ENCODE results near the gene NR3C2. TPM values are rescaled to one million over a fixed set of nuclear protein-coding genes. Genes with fewer than 3 reads are reported as not detected.

NR3C2 gene
- total RNA-seq, 1 donor from 2014 or later, result 2.5 TPM

DNA sequence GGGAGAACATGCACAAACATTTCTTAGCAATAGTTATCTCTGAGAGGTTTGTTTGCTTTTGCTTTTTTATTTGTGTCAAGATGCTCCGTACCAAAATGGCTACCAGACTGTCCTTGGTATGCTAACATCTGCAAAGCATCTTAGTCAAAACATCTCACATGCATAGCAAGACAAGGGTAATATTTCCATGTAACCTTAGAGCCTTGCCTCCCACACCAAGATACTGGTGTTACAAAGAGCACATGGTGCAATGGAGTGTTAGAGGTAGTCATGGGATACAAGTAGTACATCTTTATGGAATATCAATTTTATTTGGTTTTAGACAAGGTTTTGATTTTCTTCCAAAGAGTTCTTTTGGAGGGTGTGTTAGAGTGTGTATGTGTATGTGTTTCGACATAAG is 109.7 kb downstream of the NR3C2 start:
- H2AFZ ChIP-seq (ENCODE audit: low read depth, low read length), result no peak overlapping the region
- H3K9ac ChIP-seq (ENCODE audit: low read length), result no peak overlapping the region
- no peak overlapping the region for H3K27ac ChIP-seq (ENCODE audit: low read depth, low read length)
- no peaks in the 10 kb centered on the region for H3K27me3 Mint-ChIP-seq (ENCODE audit: low read depth, unreplicated experiment)
- no peaks in the 10 kb centered on the region for H3K4me1 Mint-ChIP-seq (ENCODE audit: low read depth, unreplicated experiment)
- no peak overlapping the region for H3K27ac Mint-ChIP-seq (ENCODE audit: unreplicated experiment)
- H3K36me3 Mint-ChIP-seq (ENCODE audit: low read depth, unreplicated experiment), result no peaks in the 10 kb centered on the region
- no peaks in the 10 kb centered on the region for H3K4me1 ChIP-seq (ENCODE audit: insufficient read depth, low read length)
- TF ChIP-seq, protein P1, sequence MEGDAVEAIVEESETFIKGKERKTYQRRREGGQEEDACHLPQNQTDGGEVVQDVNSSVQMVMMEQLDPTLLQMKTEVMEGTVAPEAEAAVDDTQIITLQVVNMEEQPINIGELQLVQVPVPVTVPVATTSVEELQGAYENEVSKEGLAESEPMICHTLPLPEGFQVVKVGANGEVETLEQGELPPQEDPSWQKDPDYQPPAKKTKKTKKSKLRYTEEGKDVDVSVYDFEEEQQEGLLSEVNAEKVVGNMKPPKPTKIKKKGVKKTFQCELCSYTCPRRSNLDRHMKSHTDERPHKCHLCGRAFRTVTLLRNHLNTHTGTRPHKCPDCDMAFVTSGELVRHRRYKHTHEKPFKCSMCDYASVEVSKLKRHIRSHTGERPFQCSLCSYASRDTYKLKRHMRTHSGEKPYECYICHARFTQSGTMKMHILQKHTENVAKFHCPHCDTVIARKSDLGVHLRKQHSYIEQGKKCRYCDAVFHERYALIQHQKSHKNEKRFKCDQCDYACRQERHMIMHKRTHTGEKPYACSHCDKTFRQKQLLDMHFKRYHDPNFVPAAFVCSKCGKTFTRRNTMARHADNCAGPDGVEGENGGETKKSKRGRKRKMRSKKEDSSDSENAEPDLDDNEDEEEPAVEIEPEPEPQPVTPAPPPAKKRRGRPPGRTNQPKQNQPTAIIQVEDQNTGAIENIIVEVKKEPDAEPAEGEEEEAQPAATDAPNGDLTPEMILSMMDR (IDR thresholded peaks at IDR 0.05; ENCODE audit: insufficient read depth, low read depth, low read length), result no peak
- TF ChIP-seq EZH2 (IDR thresholded peaks at IDR 0.05; ENCODE audit: insufficient read depth, low read length), result no peak
- no peaks in the 10 kb centered on the region for H3K36me3 ChIP-seq (ENCODE audit: insufficient read depth, low read length)
- DNase-seq (ENCODE audit: low read depth) (no peak), FAIRE-seq (no peak)
- H3K9me3 Mint-ChIP-seq (ENCODE audit: unreplicated experiment), result no peaks in the 10 kb centered on the region
- H3K4me3 ChIP-seq (ENCODE audit: insufficient read depth, low read depth, low read length), result no peak overlapping the region
- H3K4me3 Mint-ChIP-seq (ENCODE audit: unreplicated experiment), result no peak overlapping the region
- no peaks in the 10 kb centered on the region for H3K27me3 ChIP-seq (ENCODE audit: insufficient read depth, low read length)
- no peaks in the 10 kb centered on the region for H3K9me3 ChIP-seq (ENCODE audit: insufficient read depth, low read depth, low read length)
- H3K4me2 ChIP-seq (ENCODE audit: low read length), result no peak overlapping the region
- H3K79me2 ChIP-seq (ENCODE audit: insufficient read depth, low read length), result no peaks in the 10 kb centered on the region
- H4K20me1 ChIP-seq (ENCODE audit: insufficient read depth, low read length), result no peaks in the 10 kb centered on the region

DNA sequence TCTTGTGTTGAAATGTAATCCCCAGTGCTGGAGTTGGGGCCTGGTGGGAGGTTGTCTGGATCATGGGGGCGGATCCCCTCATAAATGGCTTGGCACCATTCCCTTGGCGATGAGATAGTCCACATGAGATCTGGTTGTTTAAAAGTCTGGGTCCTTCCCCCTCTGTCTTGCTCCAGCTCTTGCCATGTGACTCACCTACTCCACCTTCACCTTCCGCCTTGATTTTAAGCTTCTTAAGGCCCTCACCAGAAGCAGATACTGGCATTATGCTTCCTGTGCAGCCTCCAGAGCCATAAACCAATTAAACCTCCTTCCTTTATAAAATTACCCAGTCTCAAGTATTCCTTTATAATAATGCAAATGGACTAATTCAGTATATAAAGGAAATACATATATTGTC is 111.5 kb downstream of the NR3C2 start:
- Mint-ChIP-seq H3K4me1 (ENCODE audit: low read depth, unreplicated experiment) (no peaks in the 10 kb centered on the region), H3K27ac (ENCODE audit: unreplicated experiment) (no peak overlapping the region)
- no peak for DNase-seq (ENCODE audit: low read depth)

DNA sequence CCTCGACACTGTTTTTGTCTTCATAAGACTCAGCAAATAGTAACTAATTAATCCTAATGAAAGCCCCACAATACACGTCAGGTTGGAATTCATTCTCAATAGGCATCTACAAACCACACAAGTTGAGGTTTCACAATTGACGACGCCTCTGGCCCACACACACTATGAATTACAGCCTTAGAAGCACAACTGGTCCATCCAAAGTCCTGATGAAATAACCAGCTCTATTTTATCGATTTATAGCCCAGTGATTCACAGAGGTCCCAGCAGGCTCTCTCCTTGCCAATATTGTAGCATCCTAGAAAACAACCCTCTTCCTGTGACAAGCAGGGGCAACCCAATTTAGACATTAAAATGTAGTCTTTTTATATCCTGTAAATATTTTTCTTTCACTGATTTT is 112.1 kb downstream of the NR3C2 start:
- H4K20me1 ChIP-seq (ENCODE audit: insufficient read depth, low read length), result no peaks in the 10 kb centered on the region
- Mint-ChIP-seq H3K4me3 (ENCODE audit: unreplicated experiment) (no peak overlapping the region), H3K27ac (ENCODE audit: unreplicated experiment) (no peak overlapping the region), H3K27me3 (ENCODE audit: low read depth, unreplicated experiment) (no peaks in the 10 kb centered on the region), H3K4me1 (ENCODE audit: low read depth, unreplicated experiment) (no peaks in the 10 kb centered on the region), H3K36me3 (ENCODE audit: low read depth, unreplicated experiment) (no peaks in the 10 kb centered on the region), H3K9me3 (ENCODE audit: unreplicated experiment) (no peaks in the 10 kb centered on the region)
- no peaks in the 10 kb centered on the region for H3K9me3 ChIP-seq (ENCODE audit: insufficient read depth, low read depth, low read length)
- no peak overlapping the region for H3K4me3 ChIP-seq (ENCODE audit: insufficient read depth, low read depth, low read length)
- no peak overlapping the region for H3K27ac ChIP-seq (ENCODE audit: low read depth, low read length)
- H3K36me3 ChIP-seq (ENCODE audit: insufficient read depth, low read length), result no peaks in the 10 kb centered on the region
- no peak overlapping the region for H3K9ac ChIP-seq (ENCODE audit: low read length)
- no peaks in the 10 kb centered on the region for H3K27me3 ChIP-seq (ENCODE audit: insufficient read depth, low read length)
- H3K4me2 ChIP-seq (ENCODE audit: low read length), result no peak overlapping the region
- TF ChIP-seq, protein P1 (IDR thresholded peaks at IDR 0.05; ENCODE audit: insufficient read depth, low read depth, low read length), result no peak
- no peak for TF ChIP-seq EZH2 (IDR thresholded peaks at IDR 0.05; ENCODE audit: insufficient read depth, low read length)
- H3K79me2 ChIP-seq (ENCODE audit: insufficient read depth, low read length), result no peaks in the 10 kb centered on the region
- no peaks in the 10 kb centered on the region for H3K4me1 ChIP-seq (ENCODE audit: insufficient read depth, low read length)
- DNase-seq (ENCODE audit: low read depth) (no peak), FAIRE-seq (no peak)
- H2AFZ ChIP-seq (ENCODE audit: low read depth, low read length), result no peak overlapping the region

More for the DNA sequence above, 111.5 kb downstream of the NR3C2 start:
- H3K4me2 ChIP-seq (ENCODE audit: low read length), result no peak overlapping the region
- TF ChIP-seq EZH2 (IDR thresholded peaks at IDR 0.05; ENCODE audit: insufficient read depth, low read length), result no peak
- TF ChIP-seq, protein P1 (IDR thresholded peaks at IDR 0.05; ENCODE audit: insufficient read depth, low read depth, low read length), result no peak
- no peak for FAIRE-seq
- Mint-ChIP-seq H3K36me3 (ENCODE audit: low read depth, unreplicated experiment) (no peaks in the 10 kb centered on the region), H3K4me3 (ENCODE audit: unreplicated experiment) (no peak overlapping the region), H3K9me3 (ENCODE audit: unreplicated experiment) (no peaks in the 10 kb centered on the region), H3K27me3 (ENCODE audit: low read depth, unreplicated experiment) (no peaks in the 10 kb centered on the region)
- H3K79me2 ChIP-seq (ENCODE audit: insufficient read depth, low read length), result no peaks in the 10 kb centered on the region
- no peaks in the 10 kb centered on the region for H3K4me1 ChIP-seq (ENCODE audit: insufficient read depth, low read length)
- no peak overlapping the region for H3K9ac ChIP-seq (ENCODE audit: low read length)
- no peak overlapping the region for H2AFZ ChIP-seq (ENCODE audit: low read depth, low read length)
- no peak overlapping the region for H3K27ac ChIP-seq (ENCODE audit: low read depth, low read length)
- H3K9me3 ChIP-seq (ENCODE audit: insufficient read depth, low read depth, low read length), result no peaks in the 10 kb centered on the region
- no peaks in the 10 kb centered on the region for H3K27me3 ChIP-seq (ENCODE audit: insufficient read depth, low read length)
- H3K36me3 ChIP-seq (ENCODE audit: insufficient read depth, low read length), result no peaks in the 10 kb centered on the region
- no peaks in the 10 kb centered on the region for H4K20me1 ChIP-seq (ENCODE audit: insufficient read depth, low read length)
- no peak overlapping the region for H3K4me3 ChIP-seq (ENCODE audit: insufficient read depth, low read depth, low read length)
